HG02588 (cell line): ENCODE measurements around the gene IFITM1.
"Not testable (repeated sequence)": the region's sequence is repeated elsewhere in the genome, so short reads cannot be mapped to it uniquely, and the experiment has no call there.

Experiments used
- ATAC-seq: cut with Tn5 transposase; IDR thresholded peaks from one replicate; pipeline ENCODE4 v1.9.1; 2021; ENCODE audit warnings: mild to moderate bottlenecking, moderate library complexity; ENCODE audit not compliant: unreplicated experiment

IFITM1 gene

DNA sequence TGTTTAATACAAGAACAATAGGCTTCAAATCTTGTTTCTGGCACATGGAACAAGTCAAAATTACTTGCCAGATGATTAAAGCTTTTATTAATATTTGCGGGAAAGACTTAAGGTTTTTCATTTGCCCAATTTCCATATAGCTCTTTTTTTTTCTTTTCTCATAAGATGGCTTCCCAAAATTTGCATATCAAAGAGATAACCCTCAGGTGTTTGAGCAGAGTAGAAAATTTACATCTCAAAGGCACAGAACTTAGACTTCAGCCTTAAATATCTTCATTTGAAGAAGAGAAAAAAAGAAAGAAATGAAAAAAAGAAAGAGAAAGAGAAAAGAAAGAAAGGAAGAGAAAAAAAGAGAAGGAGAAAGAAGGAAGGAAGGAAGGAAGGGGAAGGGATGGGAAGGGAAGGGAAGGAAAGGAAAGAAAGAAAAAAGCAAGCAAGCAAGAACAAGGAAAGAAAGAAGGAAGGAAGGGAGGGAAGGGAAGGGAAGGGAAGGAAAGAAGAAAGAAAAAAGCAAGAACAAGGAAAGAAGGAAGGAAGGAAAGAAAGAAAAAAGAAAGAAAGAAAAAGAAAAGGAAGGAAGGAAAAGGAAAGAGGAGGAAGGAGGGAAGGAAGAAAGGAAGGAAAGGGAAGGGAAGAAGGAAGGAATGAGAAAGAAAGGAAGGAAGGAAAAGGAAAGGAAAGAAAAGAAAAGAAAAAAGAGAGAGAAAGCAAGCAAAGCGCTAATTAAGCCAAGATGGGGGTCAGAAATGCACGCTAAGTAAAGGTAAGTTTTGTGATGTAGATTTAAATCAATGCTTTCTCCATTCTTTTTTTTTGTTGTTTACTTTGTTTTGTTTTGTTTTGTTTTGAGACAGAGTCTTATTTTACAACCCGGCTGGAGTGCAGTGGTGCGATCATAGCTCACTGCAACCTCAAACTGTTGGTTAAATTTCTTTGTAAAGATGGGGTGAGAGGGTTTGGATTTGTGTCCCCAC is 27.0 kb downstream of the IFITM1 start:
- no peak for ATAC-seq

DNA sequence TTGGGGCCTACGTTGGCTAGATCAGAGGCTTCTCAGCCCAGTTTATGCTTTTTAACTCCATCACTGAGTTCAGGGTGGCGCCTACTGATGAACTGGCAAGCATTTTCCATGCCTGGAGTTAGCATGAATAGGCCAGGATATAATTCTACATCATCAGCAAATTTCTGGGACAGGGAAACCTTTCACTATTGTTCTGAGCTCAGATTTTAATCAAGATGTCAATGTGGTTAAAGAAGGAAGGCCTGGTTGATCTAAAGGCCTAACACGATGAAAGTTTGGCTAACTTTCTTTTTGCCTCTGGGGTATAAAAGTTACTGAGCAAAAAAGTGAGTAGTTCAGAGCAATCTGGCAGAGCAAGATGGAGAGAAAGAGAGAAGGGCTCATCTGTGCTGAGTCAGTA is 28.5 kb downstream of the IFITM1 start:
- ATAC-seq, result no peak

DNA sequence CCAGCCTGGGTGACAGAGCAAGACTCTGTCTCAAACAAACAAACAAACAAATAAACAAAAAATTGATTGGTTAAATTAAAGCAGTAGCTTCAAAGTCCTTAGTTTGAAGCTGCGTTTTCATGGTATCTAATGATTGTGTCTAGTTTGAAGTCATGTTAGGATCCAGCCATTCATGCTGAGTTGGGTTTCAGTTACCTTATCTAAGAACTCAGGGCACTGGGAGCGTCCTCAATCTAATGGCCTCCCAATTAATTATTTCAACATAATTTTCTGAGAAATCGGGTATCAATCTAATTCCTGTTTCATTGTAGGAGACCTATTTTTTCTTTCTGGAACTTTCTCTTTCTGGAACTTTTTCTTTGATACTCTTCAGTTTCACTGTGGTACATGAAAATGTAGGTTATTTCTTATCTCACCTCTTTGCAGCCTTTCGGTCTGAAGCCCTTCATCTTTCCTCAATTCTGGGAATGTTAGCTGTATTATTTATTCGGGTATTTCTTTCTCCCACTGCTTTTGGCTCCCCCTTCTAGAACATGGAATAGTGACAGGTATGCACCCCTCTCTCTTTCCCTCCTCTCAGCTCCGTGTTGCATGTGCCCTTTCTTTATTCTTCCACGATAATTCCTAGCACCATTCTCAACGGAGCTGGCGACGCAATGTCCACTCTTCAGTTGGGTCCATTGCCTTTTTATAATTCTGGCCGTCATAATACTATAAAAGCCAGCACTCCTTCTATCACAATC is 31.2 kb downstream of the IFITM1 start:
- ATAC-seq, result no peak

DNA sequence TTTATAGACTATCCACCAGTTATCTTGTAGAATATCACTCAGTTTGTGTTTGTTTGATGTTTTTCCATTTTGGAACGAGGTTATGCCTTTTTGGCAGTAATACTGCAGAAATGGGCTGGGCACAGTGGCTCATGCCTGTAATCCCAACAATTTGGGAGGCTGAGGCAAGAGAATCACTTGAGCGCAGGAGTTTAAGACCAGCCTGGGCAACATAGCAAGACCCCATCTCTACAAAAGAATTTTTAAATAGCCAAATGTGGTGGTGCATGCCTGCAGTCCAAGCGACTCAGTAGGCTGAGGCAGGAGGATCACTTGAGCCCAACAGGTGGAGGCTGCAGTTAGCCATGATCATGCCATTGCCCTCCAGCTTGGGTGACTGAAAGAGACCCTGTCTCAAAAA is 32.7 kb downstream of the IFITM1 start:
- ATAC-seq, result no peak

DNA sequence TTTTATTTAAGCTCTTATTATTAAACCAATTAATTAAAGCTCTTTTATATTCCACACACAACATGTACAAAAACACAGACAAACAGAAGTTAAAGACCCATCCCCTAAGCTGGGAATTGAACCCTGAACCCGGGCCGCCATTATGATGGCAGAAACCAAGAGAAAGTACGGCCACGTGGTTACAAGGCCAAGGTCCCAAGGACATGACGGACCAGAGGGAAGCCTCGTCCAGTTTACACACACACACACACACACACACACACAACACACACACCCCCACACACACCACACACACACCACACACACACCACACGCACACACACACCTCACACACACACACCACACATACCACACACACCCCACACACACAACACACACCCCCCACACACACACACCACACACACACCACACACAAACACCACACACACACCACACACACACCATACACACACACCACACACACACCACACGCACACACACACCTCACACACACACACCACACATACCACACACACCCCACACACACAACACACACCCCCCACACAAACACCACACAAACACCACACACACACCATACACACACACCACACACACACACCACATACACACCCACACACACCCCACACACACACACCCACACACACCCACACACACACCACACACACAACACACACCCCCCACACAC is 35.6 kb downstream of the IFITM1 start:
- not testable (repeated sequence) for ATAC-seq

DNA sequence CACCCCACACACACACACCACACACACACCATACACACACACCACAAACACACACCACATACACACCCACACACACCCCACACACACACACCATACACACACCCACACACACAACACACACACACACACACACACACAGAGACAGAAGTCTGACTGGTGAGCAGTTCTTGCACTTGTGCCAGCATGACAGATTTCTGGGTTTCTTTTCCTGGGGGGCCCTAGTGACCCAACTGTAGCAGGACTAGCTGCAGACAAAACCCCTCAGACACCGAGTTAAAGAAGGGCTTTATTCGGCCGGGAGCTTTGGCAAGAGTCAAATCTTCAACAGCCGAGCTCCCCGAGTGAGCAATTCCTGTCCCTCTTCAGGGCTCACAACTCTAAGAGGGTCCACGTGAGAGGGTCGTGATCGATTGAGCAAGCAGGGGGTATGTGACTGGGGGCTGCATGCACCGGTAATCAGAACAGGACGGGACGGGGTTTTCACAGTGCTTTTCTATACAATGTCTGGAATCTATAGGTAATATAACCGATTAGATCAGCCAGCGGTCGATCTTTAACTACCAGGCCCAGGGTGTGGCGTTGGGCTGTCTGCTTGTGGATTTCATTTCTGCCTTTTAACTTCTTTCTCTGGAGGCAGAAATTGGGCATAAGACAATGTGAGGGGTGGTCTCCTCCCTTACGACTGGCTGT is 36.3 kb downstream of the IFITM1 start:
- not testable (repeated sequence) for ATAC-seq

DNA sequence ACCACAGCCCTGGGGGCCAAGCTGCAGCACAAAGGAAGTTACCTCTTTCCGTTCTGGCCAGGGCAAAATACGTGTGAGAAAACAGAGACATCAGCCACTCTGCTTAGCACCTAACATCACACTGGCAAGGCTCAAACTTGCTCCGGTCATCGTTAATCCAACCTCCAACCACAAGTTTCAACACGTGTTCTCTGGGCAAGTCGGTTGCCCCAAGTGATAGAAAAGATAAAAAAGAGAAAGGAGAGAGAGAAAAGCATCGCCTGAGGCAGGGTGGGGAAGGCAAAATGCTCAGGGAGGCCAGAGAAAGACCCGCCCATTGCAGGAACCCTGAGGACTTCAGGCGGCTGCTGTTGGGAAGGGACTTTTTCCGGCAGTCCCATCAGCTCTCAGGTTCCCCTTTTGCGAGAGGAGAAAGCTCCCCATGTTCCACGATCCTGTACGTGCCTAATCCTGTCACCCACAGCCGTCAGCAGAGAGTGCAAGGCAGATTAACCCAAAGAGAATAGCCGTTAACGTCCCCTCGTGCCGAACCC is 36.9 kb downstream of the IFITM1 start:
- ATAC-seq, result no peak

DNA sequence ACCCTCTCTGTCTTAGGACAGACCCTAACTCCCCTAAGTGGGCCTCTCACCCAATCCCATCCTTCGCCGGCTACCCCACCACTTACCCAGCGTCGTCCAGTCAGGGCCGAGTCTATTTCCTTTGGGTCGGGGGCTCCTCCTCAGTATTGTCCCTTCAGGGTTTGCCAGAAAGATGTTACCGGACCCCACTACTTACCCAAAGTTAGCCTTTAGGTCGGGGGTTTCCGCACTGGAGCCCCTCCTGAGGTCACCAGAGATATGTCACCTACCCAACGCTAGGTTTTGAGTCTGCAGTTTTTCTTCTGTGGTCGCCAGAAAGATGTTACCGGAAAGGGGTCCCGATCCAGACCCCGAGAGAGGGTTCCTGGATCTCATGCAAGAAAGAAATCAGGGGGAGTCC is 37.6 kb downstream of the IFITM1 start:
- no peak for ATAC-seq

DNA sequence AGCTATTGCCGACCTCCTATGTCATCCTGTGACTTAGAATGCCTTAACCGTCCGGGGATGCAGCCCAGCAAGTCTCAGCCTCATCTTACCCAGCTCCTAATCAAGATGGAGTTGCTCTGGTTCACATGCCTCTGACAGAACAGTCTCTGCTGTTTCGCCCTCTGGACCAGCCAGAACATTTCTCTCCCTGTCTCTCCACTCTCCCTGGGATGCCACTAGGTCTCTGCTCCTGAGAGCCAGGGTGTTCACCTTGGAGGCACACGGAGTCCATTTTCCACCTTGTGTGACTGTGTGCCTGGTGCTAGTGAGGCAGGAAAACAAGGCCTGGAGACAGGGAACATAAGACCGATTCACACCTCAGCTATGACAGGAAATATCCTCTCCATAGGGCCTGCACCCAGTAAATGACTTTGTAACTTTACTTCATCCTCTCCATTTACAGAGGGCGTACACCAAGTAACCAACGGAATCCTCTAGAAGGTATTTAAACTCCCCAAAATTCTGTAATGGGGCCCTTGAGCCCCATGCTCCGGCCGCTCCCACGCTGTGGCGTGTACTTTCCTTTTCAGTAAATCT is 38.7 kb downstream of the IFITM1 start:
- no peak for ATAC-seq

DNA sequence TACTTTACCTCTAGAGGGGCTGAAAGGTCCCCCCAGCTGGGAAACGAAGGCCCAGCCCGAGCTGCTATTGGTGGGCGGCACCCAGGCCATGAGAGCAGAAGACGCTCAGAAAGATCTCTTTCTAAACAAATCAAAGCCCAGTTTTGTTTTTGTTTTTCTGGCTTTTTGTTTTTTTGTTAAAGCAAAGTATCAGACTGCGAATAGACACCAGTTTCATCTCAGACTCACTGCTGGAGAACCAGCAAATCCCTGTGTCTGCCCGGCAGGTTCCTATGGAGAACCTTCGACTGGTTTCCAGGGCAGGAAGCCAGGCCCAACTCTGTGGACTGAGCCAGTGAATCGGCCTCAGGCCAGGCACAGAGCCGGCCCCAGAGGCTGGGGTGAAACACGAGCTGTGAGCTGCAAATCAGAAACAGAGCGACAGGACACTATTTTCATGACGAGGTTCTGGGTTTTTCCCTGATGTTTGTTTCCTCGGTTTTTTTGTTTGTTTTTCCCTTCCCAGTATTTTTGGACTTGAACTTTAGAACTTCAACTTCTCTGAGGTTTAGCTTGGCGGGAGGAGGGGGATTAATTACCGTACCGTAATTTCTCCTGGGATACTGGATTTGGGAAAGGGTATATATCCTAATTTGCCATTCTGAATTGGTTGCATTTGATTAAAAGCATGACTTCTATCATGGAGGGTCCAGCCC is 39.5 kb downstream of the IFITM1 start:
- no peak for ATAC-seq

DNA sequence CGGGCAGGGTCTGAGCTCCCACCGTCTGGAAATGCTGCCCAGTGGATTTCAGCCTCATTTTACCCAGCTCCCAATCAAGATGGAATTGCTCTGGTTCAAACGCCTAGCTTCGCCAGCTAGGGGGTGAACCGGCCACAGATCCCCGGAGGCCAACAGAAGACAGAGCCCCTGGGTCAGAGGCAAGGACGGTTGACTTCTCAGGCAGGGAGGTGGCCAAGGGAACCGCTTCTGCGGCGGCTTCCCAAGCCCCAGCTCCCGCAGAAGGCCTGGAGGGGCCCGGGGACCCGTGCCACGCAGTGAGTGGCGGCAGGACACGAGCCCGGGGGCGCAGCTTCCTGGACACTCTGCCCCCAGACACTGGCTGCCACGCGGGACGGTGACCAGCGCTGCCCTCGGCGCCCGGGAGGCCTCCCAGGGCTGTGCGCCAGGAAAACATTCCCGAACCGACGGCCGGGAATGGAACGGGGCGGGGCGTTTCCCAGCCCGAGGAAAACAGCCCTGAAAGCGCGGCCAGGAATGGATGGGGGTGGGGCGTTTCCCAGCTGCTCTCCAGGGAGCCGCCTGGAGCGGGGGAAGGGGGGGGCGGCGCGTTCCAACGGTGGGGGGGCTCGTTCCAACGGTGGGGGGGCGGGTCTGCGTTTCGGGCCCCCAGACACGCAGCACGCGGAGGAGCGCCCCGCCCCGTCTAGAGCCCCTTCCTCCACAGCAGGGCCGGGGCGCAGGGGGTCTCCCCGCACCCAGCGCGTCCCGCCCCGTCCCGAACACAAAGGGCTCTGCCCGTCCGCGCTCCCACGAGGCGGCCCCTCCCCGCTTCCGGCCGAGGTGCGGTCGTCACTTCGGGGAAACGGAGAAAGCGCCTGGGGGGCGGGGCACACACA is 42.0 kb downstream of the IFITM1 start:
- ATAC-seq, result peak; percentile 57

DNA sequence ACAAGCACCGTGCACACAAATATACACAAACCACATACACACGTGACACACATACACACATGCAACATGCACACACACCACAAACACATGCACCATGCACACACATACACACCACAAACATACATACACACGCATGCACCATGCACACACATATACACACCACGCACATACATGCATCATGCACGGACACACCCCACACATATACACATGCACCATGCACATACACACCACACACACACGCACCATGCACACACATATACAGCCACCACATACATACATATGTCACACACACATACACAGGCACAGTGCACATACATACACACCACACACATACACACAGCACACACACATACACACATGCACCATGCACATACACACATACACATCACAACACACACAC is 42.8 kb downstream of the IFITM1 start:
- ATAC-seq, result no peak

DNA sequence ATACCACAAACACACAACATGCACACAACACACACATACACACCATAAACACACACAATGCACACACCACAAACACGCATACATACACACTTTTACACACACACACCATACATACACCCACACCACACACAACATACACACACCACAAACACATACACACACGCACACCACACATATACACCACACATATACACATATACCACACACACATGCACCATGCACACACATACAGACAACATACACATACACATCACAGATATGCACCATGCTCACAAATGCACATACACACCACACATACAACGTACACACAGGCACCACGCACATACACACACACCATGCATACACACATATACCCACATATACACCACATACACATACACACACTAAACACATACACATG is 43.7 kb downstream of the IFITM1 start:
- ATAC-seq, result no peak

DNA sequence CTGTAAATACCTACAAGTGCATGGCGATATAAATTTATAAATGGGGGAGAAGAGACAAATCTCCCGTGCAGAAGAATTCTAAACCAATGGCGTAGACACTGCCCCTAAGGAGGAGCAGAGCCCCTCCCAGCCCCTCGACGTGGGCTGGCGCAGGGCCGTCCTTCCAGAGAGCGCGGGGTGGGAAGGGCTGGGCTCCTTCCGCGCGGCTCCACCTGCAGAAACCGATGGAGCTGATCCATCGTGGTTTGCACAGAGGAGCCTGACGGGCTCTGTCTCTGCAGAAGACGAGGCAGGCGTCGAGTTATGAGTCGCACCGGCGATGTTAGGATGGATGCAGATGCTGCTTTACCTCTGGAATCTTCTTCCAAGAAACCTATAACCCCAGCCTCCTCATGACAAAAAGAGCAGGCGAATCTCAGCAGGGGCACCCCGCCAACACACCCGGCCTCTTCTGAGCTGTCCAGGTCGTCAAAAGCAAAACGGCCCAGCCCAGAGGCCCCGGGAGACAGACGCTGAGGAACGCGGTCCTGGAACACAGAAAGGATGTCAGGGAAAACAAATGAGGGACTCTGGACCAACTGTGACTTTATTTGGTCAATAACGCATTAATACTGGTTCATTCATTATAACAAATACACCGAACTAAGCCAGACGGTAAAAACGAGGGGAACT is 44.4 kb downstream of the IFITM1 start:
- ATAC-seq, result no peak

DNA sequence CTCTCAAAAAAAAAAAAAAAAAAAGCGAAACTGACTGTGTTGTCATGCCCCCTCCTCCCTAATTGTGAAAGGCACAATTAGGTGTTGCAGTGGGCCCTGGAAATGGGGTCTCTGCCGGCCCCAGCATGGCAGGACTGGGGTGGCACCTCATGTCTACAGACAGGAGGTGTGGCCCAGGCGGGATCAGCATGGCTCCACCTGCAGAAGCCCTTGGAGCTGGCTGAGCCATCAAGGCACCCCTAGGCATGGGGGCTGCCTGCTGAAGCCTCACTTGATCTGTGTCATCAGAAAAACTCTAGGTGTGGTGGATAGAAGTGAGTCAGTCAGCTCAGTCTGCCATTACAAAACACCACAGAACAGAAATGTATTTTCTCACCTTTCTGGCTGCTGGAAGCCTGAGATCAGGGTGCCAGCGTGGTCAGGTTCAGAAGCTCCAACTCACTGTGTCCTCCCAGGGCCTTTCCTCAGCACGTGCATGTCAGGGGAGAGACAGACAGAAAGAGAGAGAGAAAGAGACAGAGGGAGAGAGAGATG is 45.4 kb downstream of the IFITM1 start:
- no peak for ATAC-seq

DNA sequence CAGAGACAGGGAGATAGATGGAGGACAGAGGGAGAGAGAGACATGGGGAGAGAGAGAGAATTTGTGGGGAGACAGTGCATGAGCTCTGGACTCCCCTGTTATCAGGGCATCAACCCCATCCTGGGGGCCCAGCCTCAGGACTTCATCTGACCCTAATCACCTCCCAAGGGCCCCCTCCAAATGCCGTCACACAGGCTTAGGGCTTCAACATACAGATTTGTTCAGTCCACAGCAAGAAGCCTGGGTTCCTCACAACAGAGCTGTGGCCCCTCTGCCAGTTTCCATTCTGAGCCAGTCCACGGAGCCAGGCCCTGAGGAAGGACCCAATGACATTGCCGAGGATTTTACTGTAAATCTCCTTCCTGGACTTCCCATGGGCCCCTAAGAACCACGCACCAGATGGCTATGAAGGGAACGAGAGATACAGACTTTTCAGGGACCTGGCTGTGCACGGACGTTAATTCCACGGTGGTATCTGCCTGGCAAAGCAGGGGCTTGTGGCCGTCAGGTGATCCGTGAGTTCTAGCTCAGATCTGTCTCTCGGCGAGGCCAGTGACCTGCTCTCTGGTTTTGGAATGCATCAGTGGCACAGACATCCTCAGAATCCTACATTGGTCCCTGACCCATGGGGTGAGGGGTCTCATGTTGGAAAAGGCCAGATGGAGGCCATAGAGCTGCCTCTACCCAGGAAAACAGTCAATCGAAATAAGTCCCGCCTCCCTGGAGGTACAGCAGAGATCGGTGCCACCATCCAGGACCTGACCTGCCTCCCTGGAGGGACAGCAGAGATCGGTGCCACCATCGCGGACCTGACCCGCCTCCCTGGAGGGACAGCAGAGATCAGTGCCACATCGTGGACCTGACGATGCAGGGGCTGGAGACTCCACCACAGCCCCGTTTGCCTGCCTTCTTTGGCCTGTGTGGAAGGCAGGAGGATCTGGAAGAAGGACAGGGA is 46.8 kb downstream of the IFITM1 start:
- no peak for ATAC-seq
